OCI-LY7 (cell line): Measurements from ENCODE around the gene HSPB6. TPM values are rescaled to one million over a fixed set of nuclear protein-coding genes. Genes with fewer than 3 reads are reported as not detected.

Experiments used
- BruUV-seq: library from RNA; stranded (reverse); fragments of 400-500 nt; replicated peaks from 2 replicates; lab custom pipeline; 2021; lab: Mats Ljungman, UMichigan
- CTCF ChIA-PET: fragments of 300-600 bp; sonication (Branson Sonifier 250); formaldehyde crosslinking; loops from one replicate; lab custom pipeline; 2022; ENCODE audit warnings: antibody characterized with exemption; ENCODE audit not compliant: unreplicated experiment; lab: Charles Lee
- POLR2A ChIA-PET: fragments of 300-600 bp; sonication (Branson Sonifier 250); formaldehyde crosslinking; loops from one replicate; lab custom pipeline; 2022; ENCODE audit warnings: antibody characterized with exemption; lab: Charles Lee
- DNase-seq: peaks from one replicate; pipeline ENCODE4 v3.0.0-alpha.2; 2015; ENCODE audit warnings: low spot score
- H2AFZ ChIP-seq: fragments of 200-600 bp; sonication (generic), shearing (Covaris generic); 2 replicates; pipeline ENCODE4 v1.6.1; 2014; ENCODE audit warnings: mild to moderate bottlenecking, antibody characterized with exemption, low read length, moderate library complexity
- H3K27ac ChIP-seq: fragments of 200-600 bp; sonication (generic); 2 replicates; pipeline ENCODE4 v1.5.1; 2014; ENCODE audit warnings: mixed run types, low read depth, mild to moderate bottlenecking, moderate library complexity, low read length, inconsistent platforms; ENCODE audit not compliant: poor library complexity, severe bottlenecking
- H3K36me3 ChIP-seq: fragments of 200-600 bp; sonication (generic); 2 replicates; pipeline ENCODE4 v1.6.1; 2014; ENCODE audit warnings: mild to moderate bottlenecking, antibody characterized with exemption, low read length, moderate library complexity, mixed read lengths; ENCODE audit not compliant: insufficient read depth
- H3K4me1 ChIP-seq: fragments of 200-600 bp; sonication (generic); 2 replicates; pipeline ENCODE4 v1.5.1; 2014; ENCODE audit warnings: mild to moderate bottlenecking, low read length; ENCODE audit not compliant: insufficient read depth, poor library complexity, severe bottlenecking
- H3K4me2 ChIP-seq: fragments of 200-600 bp; sonication (generic); 2 replicates; pipeline ENCODE4 v1.6.1; 2014; ENCODE audit warnings: mild to moderate bottlenecking, low read length
- H3K4me3 ChIP-seq: fragments of 200-600 bp; sonication (generic); 2 replicates; pipeline ENCODE4 v1.5.1; 2014; ENCODE audit warnings: mild to moderate bottlenecking, low read depth, low read length; ENCODE audit not compliant: poor library complexity, severe bottlenecking
- H3K79me2 ChIP-seq: fragments of 200-600 bp; sonication (generic); 2 replicates; pipeline ENCODE4 v1.6.1; 2016; ENCODE audit warnings: low read depth, mild to moderate bottlenecking, low read length, moderate library complexity, mixed read lengths; ENCODE audit not compliant: insufficient read depth
- H3K9me2 ChIP-seq: fragments of 200-600 bp; sonication (generic); 2 replicates; pipeline ENCODE4 v1.6.1; 2016; ENCODE audit warnings: mild to moderate bottlenecking, low read length, mixed read lengths; ENCODE audit not compliant: insufficient read depth
- H3K9me3 ChIP-seq: fragments of 200-600 bp; sonication (generic); 2 replicates; pipeline ENCODE4 v1.6.1; 2014; ENCODE audit warnings: mild to moderate bottlenecking, mixed run types, low read length, mixed read lengths
- H4K20me1 ChIP-seq: fragments of 200-600 bp; sonication (generic); 2 replicates; pipeline ENCODE4 v1.6.1; 2014; ENCODE audit warnings: mild to moderate bottlenecking, antibody characterized with exemption, low read length, moderate library complexity, mixed read lengths; ENCODE audit not compliant: insufficient read depth
- CTCF ChIP-seq: fragments of 200-600 bp; sonication (generic); conservative IDR thresholded peaks from 2 replicates; pipeline ENCODE4 v1.5.1; 2014; ENCODE audit warnings: mild to moderate bottlenecking, antibody characterized with exemption, low read length, moderate library complexity, mixed read lengths
- EZH2phosphoT487 ChIP-seq: fragments of 200-600 bp; sonication (generic); IDR thresholded peaks from 2 replicates; pipeline ENCODE4 v1.6.1; 2018; ENCODE audit warnings: low read depth, borderline replicate concordance, mild to moderate bottlenecking, mixed run types, antibody characterized with exemption, low read length, moderate library complexity, mixed read lengths
- intact Hi-C: fragments of 100-400 bp; cut with micrococcal nuclease; formaldehyde crosslinking; loops from one replicate; pipeline ENCODE4 v1.10.0; 2022; ENCODE audit not compliant: unreplicated experiment
- total RNA-seq, 2 experiments: library from RNA; depleted of rRNA in 1 of 2; stranded (reverse); fragments of >200 nt in 1 of 2; shearing (Covaris generic) in 1 of 2; gene quantifications; 2 replicates each; pipeline ENCODE4 v1.2.3, GENCODE V29; 2014 to 2022

The HSPB6 gene
- total RNA-seq, 2 experiments from 2014 or later, result 1.7 TPM; not detected in 1

- Histone ChIP-seq H3K4me1 (peaks cover 19% of the 10 kb centered on the region), H4K20me1 (no peaks in the 10 kb centered on the region), H3K36me3 (peaks cover 5% of the 10 kb centered on the region; the same call in 1 of the 2 replicates), H3K9me2 (no peaks in the 10 kb centered on the region), H3K27ac (no peak overlapping the region), H3K79me2 (no peaks in the 10 kb centered on the region), H3K9me3 (no peaks in the 10 kb centered on the region), H3K4me2 (peak overlapping the region; percentile 79), H3K4me3 (no peak overlapping the region), H2AFZ (no peak overlapping the region)
- intact Hi-C loops, result no loop called here
- BruUV-seq, result no TSS peak
- ChIA-PET POLR2A (no interaction called here), CTCF (interaction anchor here (0.5 kb wide), 1 partner anchor 82 kb away, joined by 5 read pairs; no protein-coding TSS in a partner anchor)
- TF ChIP-seq CTCF, result no peak
- no peak for TF ChIP-seq EZH2phosphoT487
- DNase-seq, result no peak
Measured at GRCh38 chr19:35777086-35777841, 20.4 kb upstream of the HSPB6 start.

- H3K9me3 ChIP-seq, result no peaks in the 10 kb centered on the region
- peaks cover 2% of the 10 kb centered on the region; the same call in 1 of the 2 replicates for H3K36me3 ChIP-seq
- no peak overlapping the region; the same call in 1 of the 2 replicates for H2AFZ ChIP-seq
- peak overlapping the region; percentile 80 for H3K4me3 ChIP-seq
- H4K20me1 ChIP-seq, result no peaks in the 10 kb centered on the region
- H3K27ac ChIP-seq, result peak overlapping the region; percentile 29
- intact Hi-C loops, result no loop called here
- H3K79me2 ChIP-seq, result no peaks in the 10 kb centered on the region
- peak overlapping the region; percentile 79 for H3K4me2 ChIP-seq
- no peak for DNase-seq
- BruUV-seq, result TSS peak; percentile 52
- TF ChIP-seq EZH2phosphoT487 (no peak), CTCF (no peak)
- H3K4me1 ChIP-seq, result peaks cover 19% of the 10 kb centered on the region
- ChIA-PET POLR2A (interaction anchor here (0.5 kb wide), 1 partner anchor 33 kb away, joined by 9 read pairs; no protein-coding TSS in a partner anchor), CTCF (interaction anchor here (0.6 kb wide), 1 partner anchor 9 kb away, joined by 7 read pairs; no protein-coding TSS in a partner anchor)
- no peaks in the 10 kb centered on the region for H3K9me2 ChIP-seq
Measured at GRCh38 chr19:35776102-35776788, 19.4 kb upstream of the HSPB6 start.
